Left ventricle myocardium inferior (tissue), 1 donor: Measurements from ENCODE around the gene LINC01488. TPM values are rescaled to one million over a fixed set of nuclear protein-coding genes. Genes with fewer than 3 reads are reported as not detected.

ENCODE experiments used
- DNase-seq: peaks from one replicate; pipeline ENCODE4 v3.0.0-alpha.2; 2020
- H3K27ac ChIP-seq: fragments of 200-600 bp; replicated peaks from 2 replicates; pipeline ENCODE4 v1.8.0; 2021
- H3K27me3 ChIP-seq: fragments of 200-600 bp; 2 replicates; pipeline ENCODE4 v1.8.0; 2021; ENCODE audit warnings: low read depth
- H3K36me3 ChIP-seq: fragments of 200-600 bp; 2 replicates; pipeline ENCODE4 v1.8.0; 2021
- H3K4me1 ChIP-seq: fragments of 200-600 bp; 2 replicates; pipeline ENCODE4 v1.8.0; 2021
- H3K4me3 ChIP-seq: fragments of 200-600 bp; 2 replicates; pipeline ENCODE4 v1.8.0; 2021; ENCODE audit warnings: mild to moderate bottlenecking, moderate library complexity
- H3K9me3 ChIP-seq: fragments of 200-600 bp; replicated peaks from 2 replicates; pipeline ENCODE4 v1.8.0; 2021
- intact Hi-C: fragments of 100-400 bp; cut with micrococcal nuclease; formaldehyde crosslinking; loops from one replicate; pipeline ENCODE4 v1.11.0; 2022
- total RNA-seq: library from RNA; stranded (reverse); fragmentation: NEBNext Ultra II Directional; extraction: Animal tissue kit (Norgen Biotek cat#: 25700); gene quantifications from one replicate; pipeline ENCODE4 v1.2.1, GENCODE V29; 2021
- TF ChIP-seq, protein P1 (sequence below): fragments of 200-600 bp; IDR thresholded peaks from 2 replicates; pipeline ENCODE4 v1.8.0; 2021; ENCODE audit warnings: antibody characterized with exemption, mild to moderate bottlenecking, borderline replicate concordance
- donor health status: DM: no; HTN: yes; CAD: no; lungs with severe emphysema.

The LINC01488 gene
- total RNA-seq, 1 donor from 2014 or later: 0.38 TPM

DNA sequence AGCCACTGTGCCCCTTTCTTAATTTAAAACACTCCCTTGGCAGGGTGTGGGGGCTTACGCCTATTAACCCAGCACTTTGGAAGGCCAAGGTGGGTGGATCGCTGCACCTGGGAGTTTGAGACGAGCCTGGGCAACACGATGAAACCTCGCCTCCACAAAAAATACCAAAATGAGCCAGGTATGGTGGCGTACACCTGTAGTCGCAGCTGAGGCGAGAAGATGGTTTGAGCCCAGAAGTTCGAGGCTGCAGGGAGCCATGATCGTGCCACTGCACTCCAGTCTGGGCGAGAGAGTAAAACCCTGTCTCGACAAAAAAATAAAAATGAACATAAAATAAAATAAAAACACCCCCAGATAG lies 45.0 kb downstream of the LINC01488 start:
- no peaks in the 10 kb centered on the region for H3K9me3 ChIP-seq
- TF ChIP-seq, protein P1, sequence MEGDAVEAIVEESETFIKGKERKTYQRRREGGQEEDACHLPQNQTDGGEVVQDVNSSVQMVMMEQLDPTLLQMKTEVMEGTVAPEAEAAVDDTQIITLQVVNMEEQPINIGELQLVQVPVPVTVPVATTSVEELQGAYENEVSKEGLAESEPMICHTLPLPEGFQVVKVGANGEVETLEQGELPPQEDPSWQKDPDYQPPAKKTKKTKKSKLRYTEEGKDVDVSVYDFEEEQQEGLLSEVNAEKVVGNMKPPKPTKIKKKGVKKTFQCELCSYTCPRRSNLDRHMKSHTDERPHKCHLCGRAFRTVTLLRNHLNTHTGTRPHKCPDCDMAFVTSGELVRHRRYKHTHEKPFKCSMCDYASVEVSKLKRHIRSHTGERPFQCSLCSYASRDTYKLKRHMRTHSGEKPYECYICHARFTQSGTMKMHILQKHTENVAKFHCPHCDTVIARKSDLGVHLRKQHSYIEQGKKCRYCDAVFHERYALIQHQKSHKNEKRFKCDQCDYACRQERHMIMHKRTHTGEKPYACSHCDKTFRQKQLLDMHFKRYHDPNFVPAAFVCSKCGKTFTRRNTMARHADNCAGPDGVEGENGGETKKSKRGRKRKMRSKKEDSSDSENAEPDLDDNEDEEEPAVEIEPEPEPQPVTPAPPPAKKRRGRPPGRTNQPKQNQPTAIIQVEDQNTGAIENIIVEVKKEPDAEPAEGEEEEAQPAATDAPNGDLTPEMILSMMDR: no peak
- H3K36me3 ChIP-seq: no peaks in the 10 kb centered on the region
- no peak overlapping the region for H3K4me3 ChIP-seq
- H3K27ac ChIP-seq: no peak overlapping the region
- intact Hi-C loops: no loop called here
- no peak for DNase-seq
- peaks cover 6% of the 10 kb centered on the region for H3K27me3 ChIP-seq
- H3K4me1 ChIP-seq: no peaks in the 10 kb centered on the region

DNA sequence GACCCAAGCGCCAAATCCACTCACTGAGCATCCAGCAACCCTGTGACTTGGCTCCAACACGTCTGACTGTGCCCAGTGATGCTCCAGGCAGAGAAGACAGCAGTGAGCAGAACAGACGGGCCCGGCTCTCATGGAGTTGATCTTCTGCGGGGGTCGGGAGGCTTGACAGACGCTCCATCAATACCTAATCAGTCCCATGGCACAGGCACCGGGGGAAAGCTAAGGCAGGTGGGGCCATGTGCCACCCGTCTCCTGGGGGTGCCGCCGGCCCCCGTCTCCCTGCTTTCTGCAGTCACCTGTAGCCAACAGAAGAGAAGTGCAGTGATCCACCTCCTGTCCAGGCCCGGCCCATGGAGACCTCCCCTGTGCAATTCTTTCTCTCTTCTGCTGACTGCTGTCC lies 47.5 kb downstream of the LINC01488 start:
- Histone ChIP-seq H3K36me3 (no peaks in the 10 kb centered on the region), H3K4me3 (no peak overlapping the region), H3K27ac (no peak overlapping the region), H3K9me3 (no peaks in the 10 kb centered on the region), H3K4me1 (no peaks in the 10 kb centered on the region), H3K27me3 (peaks cover 6% of the 10 kb centered on the region)
- TF ChIP-seq, protein P1: no peak
- intact Hi-C loops: no loop called here
- no peak for DNase-seq

DNA sequence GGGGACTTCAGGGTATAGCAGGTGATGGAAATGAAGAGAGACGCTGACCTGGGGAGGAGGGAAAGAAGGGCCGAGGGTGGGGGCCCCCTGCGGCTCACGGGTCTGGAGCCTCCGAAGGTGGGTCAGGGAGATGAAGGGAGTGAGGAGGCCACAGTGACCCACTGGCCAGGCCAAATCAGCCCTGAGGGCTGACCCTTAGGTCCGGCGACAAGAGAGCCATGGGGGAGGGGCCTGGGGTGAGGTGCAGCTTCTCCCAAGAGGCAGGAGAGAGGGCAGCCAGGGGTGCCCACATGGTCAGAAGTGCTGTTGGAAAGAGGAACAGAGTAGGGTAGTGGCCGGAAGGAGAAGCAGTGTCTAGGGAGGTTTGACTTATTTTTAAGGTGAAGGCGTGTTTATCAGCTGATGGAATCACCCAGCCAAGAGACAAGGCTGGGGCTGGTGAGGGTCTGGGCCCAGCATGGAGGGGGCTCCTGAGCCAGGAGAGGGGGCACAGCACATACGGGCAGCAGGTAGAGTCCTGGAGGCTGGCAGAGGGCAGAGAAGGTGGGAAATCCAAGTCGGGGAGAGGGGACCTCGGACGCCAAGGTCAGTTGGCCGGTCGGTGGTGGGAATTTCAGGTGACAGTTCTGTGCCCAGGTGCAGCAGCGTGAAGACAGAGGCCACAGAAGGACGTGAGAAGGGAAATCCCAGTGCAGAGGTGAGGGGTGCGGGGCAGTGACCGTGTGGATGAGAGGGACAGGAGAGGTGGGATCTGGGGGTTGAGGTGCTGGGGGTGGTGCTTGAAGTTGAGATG lies 49.0 kb downstream of the LINC01488 start:
- intact Hi-C loops: no loop called here

DNA sequence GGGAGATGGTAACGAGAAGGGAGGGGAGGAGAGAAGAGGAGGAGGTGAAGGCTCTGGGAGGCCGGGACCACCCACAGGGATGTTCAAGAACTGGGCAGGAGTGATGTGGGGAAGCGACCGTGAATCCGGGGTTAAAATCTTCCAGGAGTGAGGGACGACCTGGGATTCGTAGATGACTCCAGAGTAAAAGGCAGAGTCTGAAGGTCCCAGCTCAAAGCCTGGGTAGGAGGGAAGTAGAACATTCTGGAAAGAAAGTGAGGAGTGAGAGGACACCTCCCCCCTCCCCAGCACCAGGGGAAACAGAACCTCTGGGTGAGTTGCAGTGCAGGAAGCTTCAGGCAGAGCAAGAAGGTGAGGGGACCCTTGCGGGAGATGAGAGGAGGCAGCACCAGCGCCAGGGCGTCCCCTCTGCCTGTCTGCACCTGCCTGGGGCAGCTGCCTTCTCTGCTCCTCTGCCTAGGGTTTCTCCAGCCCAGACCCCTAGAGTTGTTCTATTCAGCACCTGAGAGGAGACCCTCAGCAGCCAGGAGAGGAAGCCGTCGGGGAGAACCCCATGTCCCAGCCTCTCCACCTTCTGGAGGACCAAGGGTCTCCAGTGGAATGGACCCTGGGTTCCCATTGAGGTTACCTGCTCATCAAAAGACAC lies 49.7 kb downstream of the LINC01488 start:
- no peaks in the 10 kb centered on the region for H3K9me3 ChIP-seq
- intact Hi-C loops: no loop called here
- no peak overlapping the region for H3K27ac ChIP-seq
- peaks cover 6% of the 10 kb centered on the region for H3K27me3 ChIP-seq
- no peak overlapping the region for H3K4me3 ChIP-seq
- TF ChIP-seq, protein P1: no peak
- no peaks in the 10 kb centered on the region for H3K4me1 ChIP-seq
- no peaks in the 10 kb centered on the region for H3K36me3 ChIP-seq
- no peak for DNase-seq

More for the DNA sequence above, 49.0 kb downstream of the LINC01488 start:
- no peak for DNase-seq
- Histone ChIP-seq H3K36me3 (no peaks in the 10 kb centered on the region), H3K4me1 (no peaks in the 10 kb centered on the region), H3K4me3 (no peak overlapping the region), H3K9me3 (no peaks in the 10 kb centered on the region), H3K27ac (no peak overlapping the region), H3K27me3 (peaks cover 6% of the 10 kb centered on the region)
- TF ChIP-seq, protein P1: no peak

DNA sequence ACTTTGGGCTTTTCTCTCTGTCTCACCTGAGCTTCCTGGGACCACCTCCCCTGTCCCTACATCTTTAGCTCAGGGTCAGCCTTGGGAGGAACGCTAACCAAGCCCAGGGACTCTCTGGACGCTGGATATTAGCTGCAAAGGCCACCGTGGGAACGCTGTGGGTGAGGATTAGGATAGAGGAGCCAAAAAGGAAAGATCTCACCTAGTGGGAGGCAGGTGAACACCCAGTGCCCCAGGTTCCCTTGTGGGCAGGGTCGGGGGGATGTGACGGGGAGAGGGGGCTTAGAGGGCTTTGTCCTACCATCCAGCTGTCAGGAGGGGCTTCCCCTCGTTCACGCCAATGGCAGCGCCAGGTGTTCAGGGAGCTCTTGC lies 50.2 kb downstream of the LINC01488 start:
- Histone ChIP-seq H3K4me3 (no peak overlapping the region), H3K36me3 (no peaks in the 10 kb centered on the region), H3K4me1 (no peaks in the 10 kb centered on the region), H3K9me3 (no peaks in the 10 kb centered on the region), H3K27me3 (peaks cover 6% of the 10 kb centered on the region), H3K27ac (no peak overlapping the region)
- TF ChIP-seq, protein P1: no peak
- no peak for DNase-seq
- intact Hi-C loops: no loop called here
